SK-N-SH treated with all-trans-retinoic acid at 6 μM for 48 hours (cell line): ENCODE results near the gene SLC24A5.

Experiments used
- ATAC-seq: fragments of 200-7000 bp; cut with Tn5 transposase; 3 replicates; pipeline ENCODE4 v1.9.1; 2020; ENCODE audit warnings: mild to moderate bottlenecking, moderate library complexity
- ARNTL ChIP-seq: fragments of 450-650 bp; formaldehyde crosslinking; IDR thresholded peaks from 2 replicates; pipeline ENCODE4 v1.5.0; 2020; ENCODE audit warnings: low read depth, mild to moderate bottlenecking, moderate library complexity, borderline replicate concordance
- BACH2 ChIP-seq: fragments of 250-450 bp; sonication (Bioruptor Pico); IDR thresholded peaks from 2 replicates; pipeline ENCODE4 v1.9.0; 2021; ENCODE audit warnings: mild to moderate bottlenecking, borderline replicate concordance
- CREB5 ChIP-seq: fragments of 250-450 bp; sonication (Bioruptor Pico); IDR thresholded peaks from 2 replicates; pipeline ENCODE4 v1.5.1; 2020; ENCODE audit warnings: low read depth, mild to moderate bottlenecking, moderate library complexity
- CSDC2 ChIP-seq: fragments of 250-450 bp; sonication (Bioruptor Pico); IDR thresholded peaks from 2 replicates; pipeline ENCODE4 v1.5.0; 2020; ENCODE audit warnings: mild to moderate bottlenecking, moderate library complexity
- ESRRG ChIP-seq: fragments of 250-450 bp; sonication (Bioruptor Pico); IDR thresholded peaks from 2 replicates; pipeline ENCODE4 v1.6.1; 2021; ENCODE audit warnings: mild to moderate bottlenecking
- GLIS3 ChIP-seq: fragments of 250-450 bp; sonication (Bioruptor Pico); IDR thresholded peaks from 2 replicates; pipeline ENCODE4 v1.5.0; 2020; ENCODE audit warnings: mild to moderate bottlenecking, moderate library complexity
- ISL1 ChIP-seq: fragments of 250-450 bp; sonication (Bioruptor Pico); IDR thresholded peaks from 2 replicates; pipeline ENCODE4 v2.1.2; 2022; ENCODE audit warnings: mild to moderate bottlenecking, moderate library complexity
- OSR1 ChIP-seq: fragments of 250-450 bp; sonication (Bioruptor Pico); IDR thresholded peaks from 2 replicates; pipeline ENCODE4 v1.8.0; 2022; ENCODE audit warnings: moderate library complexity, mild to moderate bottlenecking, inconsistent platforms
- PATZ1 ChIP-seq: fragments of 250-450 bp; sonication (Bioruptor Pico); IDR thresholded peaks from 2 replicates; pipeline ENCODE4 v1.8.0; 2020; ENCODE audit warnings: mild to moderate bottlenecking, moderate library complexity, borderline replicate concordance
- PPARA ChIP-seq: fragments of 250-450 bp; sonication (Bioruptor Pico); IDR thresholded peaks from 2 replicates; pipeline ENCODE4 v1.5.0; 2020; ENCODE audit warnings: mild to moderate bottlenecking, borderline replicate concordance
- RARB ChIP-seq: fragments of 250-450 bp; sonication (Bioruptor Pico); IDR thresholded peaks from 2 replicates; pipeline ENCODE4 v1.8.0; 2021; ENCODE audit warnings: mild to moderate bottlenecking, moderate library complexity
- SNAI2 ChIP-seq: fragments of 250-450 bp; sonication (Bioruptor Pico); IDR thresholded peaks from 2 replicates; pipeline ENCODE4 v1.5.0; 2020; ENCODE audit warnings: mild to moderate bottlenecking, moderate library complexity
- TCF4 ChIP-seq: fragments of 250-450 bp; sonication (Bioruptor Pico); IDR thresholded peaks from 2 replicates; pipeline ENCODE4 v1.8.0; 2021; ENCODE audit warnings: mild to moderate bottlenecking, moderate library complexity, borderline replicate concordance
- TOX ChIP-seq: fragments of 250-450 bp; sonication (Bioruptor Pico); IDR thresholded peaks from 2 replicates; pipeline ENCODE4 v1.8.0; 2021; ENCODE audit warnings: mild to moderate bottlenecking, moderate library complexity, borderline replicate concordance
- ZC3H10 ChIP-seq: fragments of 250-450 bp; sonication (Bioruptor Pico); IDR thresholded peaks from 2 replicates; pipeline ENCODE4 v1.5.1; 2021; ENCODE audit warnings: mild to moderate bottlenecking, moderate library complexity
- ZFP3 ChIP-seq: fragments of 250-450 bp; sonication (Bioruptor Pico); IDR thresholded peaks from 2 replicates; pipeline ENCODE4 v1.5.0; 2020; ENCODE audit warnings: mild to moderate bottlenecking, moderate library complexity
- ZFP30 ChIP-seq: fragments of 450-650 bp; formaldehyde crosslinking; IDR thresholded peaks from 2 replicates; pipeline ENCODE4 v1.5.0; 2022; ENCODE audit warnings: mild to moderate bottlenecking, moderate library complexity
- ZNF565 ChIP-seq: fragments of 450-650 bp; formaldehyde crosslinking; conservative IDR thresholded peaks from 2 replicates; pipeline ENCODE4 v1.5.0; 2020; ENCODE audit warnings: low read depth, mild to moderate bottlenecking, moderate library complexity
- ZNF70 ChIP-seq: fragments of 450-650 bp; formaldehyde crosslinking; IDR thresholded peaks from 2 replicates; pipeline ENCODE4 v1.5.0; 2020; ENCODE audit warnings: mild to moderate bottlenecking, moderate library complexity
- TF ChIP-seq, protein P1 (sequence below): fragments of 250-450 bp; sonication (Bioruptor Pico); IDR thresholded peaks from 2 replicates; pipeline ENCODE4 v1.8.0; 2021; ENCODE audit warnings: low read depth, mild to moderate bottlenecking, moderate library complexity, borderline replicate concordance

SLC24A5 gene

DNA sequence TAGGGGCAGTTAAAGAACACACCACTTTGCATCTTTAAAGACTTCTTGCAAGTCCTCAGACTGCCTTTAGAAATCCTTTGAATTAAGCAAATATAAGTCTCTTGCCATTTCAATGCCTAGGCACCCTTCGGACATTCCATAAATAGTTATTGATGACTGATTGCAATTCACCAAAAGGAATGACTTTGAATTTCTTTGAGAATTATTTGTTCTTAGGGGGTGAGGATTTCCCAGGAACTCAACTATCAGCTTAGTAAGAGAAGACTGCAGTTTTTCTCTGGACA lies 57.8 kb downstream of the SLC24A5 start:
- no peak for ATAC-seq
- no peak for TF ChIP-seq TCF4
- no peak for TF ChIP-seq ESRRG
- TF ChIP-seq ZFP30 = no peak
- no peak for TF ChIP-seq PPARA
- TF ChIP-seq ARNTL (CRISPR knock-in tag) = no peak
- no peak for TF ChIP-seq CSDC2 (CRISPR knock-in tag)
- no peak for TF ChIP-seq RARB (CRISPR knock-in tag)
- TF ChIP-seq GLIS3 (CRISPR knock-in tag) = no peak
- no peak for TF ChIP-seq TOX (CRISPR knock-in tag)
- no peak for TF ChIP-seq BACH2 (CRISPR knock-in tag)
- TF ChIP-seq SNAI2 (CRISPR knock-in tag) = no peak
- TF ChIP-seq ZNF70 = no peak

- TF ChIP-seq ISL1 (no peak), OSR1 (CRISPR knock-in tag) (no peak), ZFP30 (no peak), SNAI2 (CRISPR knock-in tag) (no peak)
- ATAC-seq = no peak
Observed at GRCh38 chr15:48182749-48183148, 62.0 kb downstream of the SLC24A5 start.

GRCh38 chr15:48185529-48185928 lies 64.7 kb downstream of the SLC24A5 start:
- TF ChIP-seq PPARA (no peak), ESRRG (no peak), BACH2 (CRISPR knock-in tag) (no peak), GLIS3 (CRISPR knock-in tag) (no peak), RARB (CRISPR knock-in tag) (no peak), TOX (CRISPR knock-in tag) (no peak), OSR1 (CRISPR knock-in tag) (no peak), SNAI2 (CRISPR knock-in tag) (no peak), ARNTL (CRISPR knock-in tag) (no peak), TCF4 (no peak), CREB5 (CRISPR knock-in tag) (no peak)
- TF ChIP-seq, protein P1, sequence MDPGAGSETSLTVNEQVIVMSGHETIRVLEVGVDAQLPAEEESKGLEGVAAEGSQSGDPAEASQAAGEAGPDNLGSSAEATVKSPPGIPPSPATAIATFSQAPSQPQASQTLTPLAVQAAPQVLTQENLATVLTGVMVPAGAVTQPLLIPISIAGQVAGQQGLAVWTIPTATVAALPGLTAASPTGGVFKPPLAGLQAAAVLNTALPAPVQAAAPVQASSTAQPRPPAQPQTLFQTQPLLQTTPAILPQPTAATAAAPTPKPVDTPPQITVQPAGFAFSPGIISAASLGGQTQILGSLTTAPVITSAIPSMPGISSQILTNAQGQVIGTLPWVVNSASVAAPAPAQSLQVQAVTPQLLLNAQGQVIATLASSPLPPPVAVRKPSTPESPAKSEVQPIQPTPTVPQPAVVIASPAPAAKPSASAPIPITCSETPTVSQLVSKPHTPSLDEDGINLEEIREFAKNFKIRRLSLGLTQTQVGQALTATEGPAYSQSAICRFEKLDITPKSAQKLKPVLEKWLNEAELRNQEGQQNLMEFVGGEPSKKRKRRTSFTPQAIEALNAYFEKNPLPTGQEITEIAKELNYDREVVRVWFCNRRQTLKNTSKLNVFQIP (CRISPR knock-in tag) = no peak
- ATAC-seq = no peak

DNA sequence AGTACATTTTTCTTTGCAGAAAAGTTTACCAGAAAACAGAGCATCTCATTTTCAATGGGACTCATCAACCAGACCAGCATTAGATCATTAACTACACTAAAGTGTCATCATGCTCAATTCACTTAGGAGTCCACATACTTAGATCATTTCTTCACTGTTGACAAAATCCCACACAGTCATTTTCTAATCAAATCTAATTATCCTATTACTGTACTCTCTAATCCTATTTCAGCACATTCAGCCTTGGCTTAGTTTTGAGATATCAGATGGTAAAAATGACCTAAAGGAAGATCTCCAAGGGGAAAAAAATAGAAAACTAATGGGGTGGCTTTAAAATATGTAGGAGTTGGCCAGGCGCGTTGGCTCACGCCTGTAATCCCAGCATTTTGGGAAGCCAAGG lies 65.5 kb downstream of the SLC24A5 start:
- ATAC-seq = no peak
- TF ChIP-seq OSR1 (CRISPR knock-in tag) (no peak), ZFP3 (CRISPR knock-in tag) (peak; percentile 48; the same call in 1 of the 2 replicates), ISL1 (0 out of 2 replicates have a peak, but pooled peaks have one; percentile 12)

GRCh38 chr15:48190932-48191573 lies 70.3 kb downstream of the SLC24A5 start:
- TF ChIP-seq TOX (CRISPR knock-in tag) = no peak
- TF ChIP-seq BACH2 (CRISPR knock-in tag) = no peak
- TF ChIP-seq ISL1 = 0 out of 2 replicates have a peak, but pooled peaks have one; percentile 29
- TF ChIP-seq ESRRG = no peak
- peak; percentile 51; the same call in 1 of the 2 replicates for TF ChIP-seq ZC3H10 (CRISPR knock-in tag)
- TF ChIP-seq CSDC2 (CRISPR knock-in tag) = peak; percentile 88; the same call in 1 of the 2 replicates
- no peak for TF ChIP-seq ARNTL (CRISPR knock-in tag)
- TF ChIP-seq PATZ1 (CRISPR knock-in tag) = 0 out of 2 replicates have a peak, but pooled peaks have one; percentile 26
- peak; percentile 94 for TF ChIP-seq SNAI2 (CRISPR knock-in tag)
- TF ChIP-seq RARB (CRISPR knock-in tag) = no peak
- TF ChIP-seq ZFP3 (CRISPR knock-in tag) = peak; percentile 73; the same call in 1 of the 2 replicates
- TF ChIP-seq ZFP30 = no peak
- no peak for TF ChIP-seq ZNF565 (CRISPR knock-in tag)

More at GRCh38 chr15:48190932-48191573, 70.3 kb downstream of the SLC24A5 start:
- ATAC-seq = peak; percentile 98
